ENCODE results near the gene RUVBL2.

RUVBL2 gene

DNA sequence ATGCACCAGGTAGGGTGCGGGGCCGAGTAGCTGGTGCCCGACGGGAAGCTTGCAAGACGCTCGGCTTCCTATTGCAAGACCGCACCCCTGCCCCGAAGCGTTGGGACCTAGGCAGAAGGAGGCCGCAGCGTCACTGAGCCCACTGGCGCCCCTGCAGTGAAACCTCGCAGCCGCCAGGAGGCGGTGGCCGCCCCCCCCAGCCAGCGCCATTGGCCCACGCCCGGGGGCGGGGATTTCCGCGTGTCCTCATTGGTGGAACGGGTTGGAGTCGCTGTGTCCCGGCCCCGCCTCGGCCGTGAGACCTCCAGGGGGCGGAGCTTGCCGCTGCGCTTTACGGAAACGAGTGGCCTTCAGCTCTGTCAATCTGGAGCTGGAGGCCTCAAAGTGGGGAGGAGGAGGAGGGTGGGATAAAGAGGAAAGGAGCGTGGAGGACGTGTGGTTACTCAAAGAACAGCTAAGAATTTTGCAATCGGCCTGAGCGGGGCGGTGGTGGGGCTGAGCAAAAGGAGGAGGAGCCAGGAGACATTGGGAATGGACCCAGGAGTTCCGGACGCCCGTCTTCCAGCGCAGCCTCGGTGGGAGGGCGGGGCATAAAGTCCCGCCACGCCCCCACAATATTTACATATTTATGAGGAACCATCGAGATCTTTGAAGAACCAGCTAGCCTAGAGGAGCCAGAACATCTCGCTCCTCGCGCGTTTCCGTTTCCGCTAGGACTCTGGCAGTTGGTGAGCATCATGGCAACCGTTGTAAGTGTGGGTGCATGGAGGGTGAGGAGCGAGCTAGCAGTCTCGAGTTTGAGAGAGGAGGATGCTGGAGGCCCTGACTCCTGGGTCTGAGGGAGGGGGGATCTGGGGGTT, at the start of gene RUVBL2, which contains the start of gene GYS1:
TSS of gene RUVBL2 (plus strand) at position 713 of the 860 bp plus-strand sequence. CDS start at position 738, 25 bp downstream.
TSS of gene GYS1 (minus strand) at position 135 of the 860 bp plus-strand sequence. CDS start 197 bp downstream, outside the sequence.
- DNase-seq = peak; percentile 94 to 98

DNA sequence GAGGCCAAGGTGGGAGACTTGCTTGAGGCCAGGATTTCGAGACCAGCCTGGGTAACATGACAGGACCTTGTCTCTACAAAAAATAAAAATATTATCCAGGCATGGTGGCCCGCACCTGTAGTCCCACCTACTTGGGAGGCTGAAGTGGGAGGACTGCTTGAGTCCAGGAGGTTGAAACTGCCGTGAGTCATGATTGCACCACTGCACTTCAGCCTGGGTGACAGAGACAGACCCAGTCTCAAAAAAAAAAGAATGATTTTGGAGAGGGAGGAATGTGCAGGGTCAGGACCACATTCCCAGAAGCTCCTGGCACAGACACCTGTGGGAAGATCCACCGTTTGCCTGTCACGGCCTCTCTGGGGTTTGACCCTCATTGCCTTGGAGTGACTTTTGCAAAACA, 48.3 kb upstream of the RUVBL2 start:
- DNase-seq = no peak

GRCh38 chr19:48945817-48946216, 47.9 kb upstream of the RUVBL2 start:
- no peak for DNase-seq

GRCh38 chr19:48946463-48947257, 47.0 kb upstream of the RUVBL2 start:
- no peak for DNase-seq

- no peak for DNase-seq
Observed at GRCh38 chr19:48947258-48947542, 46.5 kb upstream of the RUVBL2 start.

DNA sequence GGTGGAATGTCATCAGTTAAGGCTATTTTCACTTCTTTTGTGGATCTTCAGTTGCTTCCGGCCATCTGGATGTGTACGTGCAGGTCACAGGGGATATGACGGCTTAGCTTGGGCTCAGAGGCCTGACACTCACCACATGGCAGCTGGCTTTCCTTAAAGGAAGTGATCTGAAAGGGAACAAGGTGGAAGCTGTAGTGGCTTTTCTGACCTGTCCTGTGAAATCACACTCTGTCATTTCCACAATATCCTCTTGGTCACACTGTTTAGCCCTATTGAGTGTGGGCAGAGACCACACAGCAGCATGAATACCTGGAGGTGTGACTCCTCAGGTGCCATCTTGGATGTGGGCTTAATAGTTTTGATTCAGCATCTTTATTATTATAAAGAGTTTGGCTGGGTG, 43.5 kb upstream of the RUVBL2 start:
- DNase-seq = no peak

DNA sequence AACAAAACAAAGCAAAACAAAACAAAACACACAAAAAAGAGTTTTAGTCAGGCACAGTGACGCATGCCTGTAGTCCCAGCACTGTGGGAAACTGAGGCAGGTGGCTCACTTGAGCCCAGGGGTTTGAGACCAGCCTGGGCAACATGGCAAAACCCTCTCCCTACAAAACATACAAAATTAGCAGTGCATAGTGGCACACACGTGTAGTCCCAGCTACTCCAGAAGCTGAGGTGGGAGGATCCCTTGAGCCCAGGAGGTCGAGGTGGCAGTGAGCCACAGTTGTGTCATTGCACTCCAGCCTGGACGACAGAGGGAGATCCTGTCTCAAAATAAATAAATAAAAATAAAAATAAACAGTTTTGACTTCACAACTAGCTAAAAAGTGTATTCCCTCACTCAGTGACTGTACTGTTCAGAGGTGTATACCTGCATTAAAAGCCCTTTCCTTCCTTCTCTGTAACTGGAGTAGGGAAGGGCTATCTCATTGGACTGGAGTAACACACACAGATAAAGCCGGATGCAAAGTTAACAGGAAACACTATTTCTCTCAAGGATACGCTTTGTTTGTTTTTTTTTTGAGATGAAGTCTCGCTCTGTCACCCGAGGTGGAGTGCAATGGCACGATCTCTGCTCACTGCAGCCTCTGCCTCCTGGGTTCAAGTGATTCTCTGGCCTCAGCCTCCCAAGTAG, 42.7 kb upstream of the RUVBL2 start:
- no peak for DNase-seq

DNA sequence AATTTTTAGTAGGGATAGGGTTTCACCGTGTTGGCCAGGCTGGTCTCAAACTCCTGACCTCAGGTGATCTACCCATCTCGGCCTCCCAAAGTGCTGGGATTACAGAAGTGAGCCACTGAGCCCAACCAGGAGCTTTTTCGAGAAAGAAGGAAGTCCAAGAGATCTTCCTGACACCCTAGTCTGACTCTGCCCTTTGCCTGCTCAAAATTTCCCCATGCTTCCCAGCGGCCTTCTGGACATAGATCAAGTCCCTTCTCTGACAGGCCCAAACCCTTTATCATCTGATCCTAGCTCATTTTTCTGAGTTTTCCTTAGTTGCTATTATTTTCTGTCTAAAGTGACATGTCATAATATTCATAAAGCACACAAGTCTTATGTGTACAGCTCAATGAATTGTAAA, 40.5 kb upstream of the RUVBL2 start:
- DNase-seq = no peak

- DNase-seq = no peak
Observed at GRCh38 chr19:48953990-48954594, 39.6 kb upstream of the RUVBL2 start.

DNA sequence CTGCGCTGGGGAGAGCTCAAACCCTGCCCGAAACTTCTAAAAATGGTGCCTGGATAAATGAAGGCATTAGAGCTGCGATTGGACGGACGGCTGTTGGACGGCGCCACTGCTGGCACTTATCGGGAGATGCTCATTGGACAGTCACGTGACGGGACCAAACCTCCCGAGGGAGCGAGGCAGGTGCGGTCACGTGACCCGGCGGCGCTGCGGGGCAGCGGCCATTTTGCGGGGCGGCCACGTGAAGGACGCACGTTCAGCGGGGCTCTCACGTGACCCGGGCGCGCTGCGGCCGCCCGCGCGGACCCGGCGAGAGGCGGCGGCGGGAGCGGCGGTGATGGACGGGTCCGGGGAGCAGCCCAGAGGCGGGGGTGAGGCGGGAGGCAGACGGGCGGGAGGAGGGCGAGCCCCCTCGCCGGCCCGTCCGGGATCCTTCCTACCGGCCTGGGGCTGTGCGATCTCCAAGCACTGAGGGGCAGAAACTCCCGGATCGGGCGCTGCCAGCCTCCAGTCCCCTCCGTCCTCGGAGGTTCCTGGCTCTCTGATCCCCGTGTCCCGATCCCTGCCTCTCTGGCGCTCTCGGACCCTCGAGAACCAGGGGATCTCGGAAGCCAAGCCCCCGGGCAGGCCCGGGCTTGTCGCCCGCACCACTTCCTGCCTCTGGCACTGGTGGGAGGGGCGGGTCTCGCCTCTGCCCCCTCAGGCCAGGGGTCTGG, 38.9 kb upstream of the RUVBL2 start, which contains the start of gene BAX:
TSS of gene BAX (plus strand) at position 281 of the 713 bp plus-strand sequence. CDS start at position 335, 54 bp downstream.
- DNase-seq = peak; percentile 74 to 89

DNA sequence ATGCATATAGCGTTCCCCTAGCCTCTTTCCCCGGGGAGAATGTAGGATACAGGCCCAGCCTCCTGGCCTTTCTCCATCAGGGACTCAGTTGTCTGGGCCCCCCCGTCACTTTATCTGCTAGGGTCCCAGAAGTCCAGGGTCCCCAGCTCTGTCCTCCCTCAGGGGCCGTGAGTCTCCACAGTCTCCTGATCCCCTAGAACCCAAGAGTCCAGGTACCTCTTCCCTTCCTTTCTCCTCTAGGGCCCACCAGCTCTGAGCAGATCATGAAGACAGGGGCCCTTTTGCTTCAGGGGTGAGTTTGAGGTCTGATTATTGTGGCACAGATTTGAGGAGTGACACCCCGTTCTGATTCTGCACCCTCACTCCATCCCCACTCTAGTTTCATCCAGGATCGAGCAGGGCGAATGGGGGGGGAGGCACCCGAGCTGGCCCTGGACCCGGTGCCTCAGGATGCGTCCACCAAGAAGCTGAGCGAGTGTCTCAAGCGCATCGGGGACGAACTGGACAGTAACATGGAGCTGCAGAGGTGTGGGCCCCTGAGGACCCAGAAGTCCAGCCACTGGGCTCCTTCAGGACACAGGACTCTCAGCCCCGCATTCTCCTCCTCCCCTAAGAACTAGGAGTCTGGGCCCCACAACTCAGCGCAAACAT, 38.3 kb upstream of the RUVBL2 start:
- DNase-seq = no peak

- DNase-seq = no peak
Observed at GRCh38 chr19:48958006-48958405, 35.7 kb upstream of the RUVBL2 start.

GRCh38 chr19:48959341-48960239, 34.1 kb upstream of the RUVBL2 start:
- no peak for DNase-seq

- DNase-seq = no peak
Observed at GRCh38 chr19:48961051-48961649, 32.5 kb upstream of the RUVBL2 start.

GRCh38 chr19:48961673-48962028, 32.0 kb upstream of the RUVBL2 start:
- no peak for DNase-seq

DNA sequence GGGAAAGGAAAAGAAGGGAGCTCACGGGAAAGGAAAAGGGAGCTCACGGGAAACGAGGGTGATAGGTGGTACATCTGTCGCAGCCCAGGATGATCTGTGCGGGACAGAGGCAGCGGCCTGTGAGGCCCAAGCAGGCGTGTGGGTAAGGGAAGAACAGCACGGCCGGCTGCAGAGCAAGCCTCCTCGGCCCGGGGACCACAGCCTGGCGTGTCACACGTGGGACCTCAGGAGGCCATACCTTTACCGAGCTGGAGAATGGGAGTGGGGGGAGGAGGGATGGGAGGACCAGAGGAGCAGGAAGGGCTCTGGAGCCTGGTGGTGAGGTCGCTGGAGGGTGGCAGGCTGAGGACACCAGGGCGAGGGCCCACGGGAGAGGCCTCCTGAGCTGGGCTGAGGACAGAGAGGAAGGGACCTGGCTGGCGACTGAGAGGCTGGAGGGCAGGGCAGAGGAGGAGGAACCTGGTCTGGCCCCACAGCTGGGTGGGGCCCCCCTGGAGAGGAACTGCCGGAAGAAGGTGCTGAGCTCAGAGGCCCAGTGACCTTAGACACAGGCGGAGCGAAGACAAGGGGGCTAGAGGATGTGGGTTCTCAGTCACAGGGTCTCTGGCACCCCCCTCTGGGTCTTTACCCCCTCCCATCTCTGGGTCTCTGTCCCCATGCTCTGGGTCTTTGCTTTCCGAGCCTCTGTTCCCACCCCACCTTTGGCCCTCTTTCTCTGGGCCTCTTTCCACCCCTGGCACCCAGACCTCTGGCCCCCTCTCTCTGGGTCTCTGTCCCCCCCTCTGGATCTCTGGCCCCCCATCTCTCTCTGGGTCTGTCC, 31.4 kb upstream of the RUVBL2 start:
- peak in 1 of 2 experiments; percentile 48 for DNase-seq

- no peak for DNase-seq
Observed at GRCh38 chr19:48962849-48963165, 30.9 kb upstream of the RUVBL2 start.

DNA sequence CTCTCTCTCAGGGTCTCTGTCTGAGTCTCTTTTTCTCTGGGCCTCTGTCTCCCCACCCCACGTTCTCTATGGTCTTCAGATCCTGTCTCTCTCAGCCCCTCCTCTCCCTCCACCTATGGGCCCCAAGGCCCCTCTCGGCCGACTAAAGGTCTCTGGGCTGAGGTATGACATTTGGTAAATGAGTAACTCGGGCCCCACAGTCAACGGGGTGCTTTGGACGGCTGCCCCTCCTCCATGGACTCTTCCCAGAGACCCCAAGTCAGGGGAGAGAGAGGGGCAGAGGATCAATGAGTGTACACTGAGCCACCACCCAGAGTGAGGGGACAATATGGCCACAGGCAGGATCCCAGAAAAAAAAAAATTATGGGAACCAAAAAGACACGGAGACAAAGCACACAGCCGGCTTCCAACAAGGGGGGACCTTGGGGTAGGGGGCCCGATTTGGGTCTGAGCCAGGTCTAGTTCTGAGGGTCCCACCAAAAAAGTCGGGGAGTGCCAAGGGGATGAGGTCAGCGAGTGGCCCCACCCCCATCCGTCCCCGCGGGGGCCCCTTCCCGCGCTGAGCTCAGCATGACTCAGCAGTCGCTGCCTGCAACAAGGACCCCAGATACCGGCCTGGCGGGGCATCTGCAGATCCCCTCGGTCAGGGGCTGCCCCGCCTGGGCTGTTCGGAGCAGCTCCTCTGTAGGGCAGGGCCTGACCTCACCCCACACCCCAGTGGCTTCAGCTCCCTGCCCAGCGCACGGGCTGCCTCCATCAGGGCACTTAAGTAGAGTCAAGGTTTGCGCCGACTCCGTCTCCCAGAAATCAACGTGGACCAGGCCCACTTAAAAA, 30.1 kb upstream of the RUVBL2 start:
- DNase-seq = peak in 1 of 2 experiments; percentile 24
